Psoas muscle (tissue), 8 donors: ENCODE measurements around the gene SPTSSA. TPM values are rescaled to one million over a fixed set of nuclear protein-coding genes. Genes with fewer than 3 reads are reported as not detected.
"Not testable (repeated sequence)": the region's sequence is repeated elsewhere in the genome, so short reads cannot be mapped to it uniquely, and the experiment has no call there.

Source experiments
- ATAC-seq, 4 donors: fragments of 200-7000 bp; cut with Tn5 transposase; one replicate each; pipeline ENCODE4 v1.9.1; 2020; ENCODE audit warnings: moderate library complexity in 3 of 4, mild to moderate bottlenecking in 2 of 4
- DNase-seq, 2 donors: peaks; one replicate each; pipeline ENCODE4 v3.0.0-alpha.2; 2020
- H3K27ac ChIP-seq: fragments of 200-600 bp; one replicate; pipeline ENCODE4 v1.8.0; 2022
- H3K27me3 ChIP-seq, 3 donors: fragments of 200-600 bp in 1 of 3; one replicate each; pipeline versions ENCODE4 v1.6.1 to v1.8.0; 2013 to 2022; ENCODE audit warnings: low read length in 2 of 3, mild to moderate bottlenecking in 2 of 3, moderate library complexity in 1 of 3; ENCODE audit not compliant: insufficient read depth in 3 of 3
- H3K36me3 ChIP-seq, 2 donors: fragments of 200-600 bp in 1 of 2; one replicate each; pipeline versions ENCODE4 v1.6.1 to v1.8.0; 2013 to 2022; ENCODE audit warnings: low read depth in 1 of 2, mild to moderate bottlenecking in 1 of 2, moderate library complexity in 1 of 2; ENCODE audit not compliant: insufficient read depth in 1 of 2
- H3K4me1 ChIP-seq: fragments of 200-600 bp; one replicate; pipeline ENCODE4 v1.8.0; 2022
- H3K4me3 ChIP-seq: fragments of 200-600 bp; one replicate; pipeline ENCODE4 v1.8.0; 2022; ENCODE audit warnings: mild to moderate bottlenecking
- H3K9me3 ChIP-seq: fragments of 200-600 bp; one replicate; pipeline ENCODE4 v1.8.0; 2022
- CTCF ChIP-seq: fragments of 200-600 bp; IDR thresholded peaks from one replicate; pipeline ENCODE4 v1.8.0; 2022; ENCODE audit warnings: antibody characterized with exemption
- WGBS, 3 donors: extraction: QIAGEN DNeasy Blood & Tissue Kit; methylation state at CpG; one replicate each; pipeline versions ENCODE4 v1.1.6 to v1.1.7; 2013; 5-methylcytosine and 5-hydroxymethylcytosine counted together
- intact Hi-C, 2 donors: fragments of 100-400 bp; cut with DNase I; formaldehyde crosslinking; loops; one replicate each; pipeline versions ENCODE4 v1.11.0 to v1.14.2; 2022
- long read RNA-seq, 2 donors: library from polyadenylated mRNA; unstranded; transcript quantifications; one replicate each; pipeline ENCODE4 v2.0.0, GENCODE V29; 2021
- polyA plus RNA-seq, 3 donors: library from polyadenylated mRNA; stranded (reverse); fragments of 200-250 nt; gene quantifications; one replicate each; pipeline ENCODE4 v1.2.3, GENCODE V29; 2013
- total RNA-seq, 4 donors: library from RNA; stranded (reverse); fragmentation: NEBNext Ultra II Directional in 2 of 4; extraction: Animal tissue kit (Norgen Biotek cat#: 25700) in 2 of 4; gene quantifications; one replicate each; pipeline versions ENCODE4 v1.2.1 to v1.2.4, GENCODE V29; 2021 to 2023
- donor health status: healthy with polysubstance abuse.
- donor health status: DM: no; HTN: no; CAD: no; lungs with moderate emphysema.
- donor health status: Bipolar disorder and iron deficiency.
- donor health status: healthy.
- donor health status: DM: yes; HTN: yes; CAD: no.
- donor health status: DM: no; HTN: no; CAD: no.
- donor health status: DM: no; HTN: no; CAD: no.
- donor health status: DM: yes; HTN: yes; CAD: no.

Gene SPTSSA
- total RNA-seq (10 to 100 TPM in 3 of 4 donors, 1 to 10 TPM in 1; 9.0 to 25.2 (median 18.9) TPM), polyA plus RNA-seq (10 to 100 TPM; 25.4 to 32.9 (median 28.5) TPM)
- long read RNA-seq, donor 1, result 0 reads
- long read RNA-seq, donor 2, partial matches to known transcripts, result 0 of 2 reads
- long read RNA-seq, donor 2, other reads (novel, unspliced or antisense), result 2 of 2 reads

- no peak for TF ChIP-seq CTCF
- Histone ChIP-seq H3K27me3 (no peaks in the 10 kb centered on the region), H3K4me1 (peaks cover 18% of the 10 kb centered on the region), H3K4me3 (peak within 1 kb of the TSS; percentile 80), H3K9me3 (no peaks in the 10 kb centered on the region), H3K36me3 (no peaks in the 10 kb centered on the region), H3K27ac (peak within 1 kb of the TSS; percentile 93)
- 1% methylated on average over 59 to 82 of the region's 82 CpGs for WGBS, 3 donors
- DNase-seq, result peak; percentile 95 to 96
- ATAC-seq, result peak; percentile 94 to 97 (median 96)
- intact Hi-C loops, result loop anchor here (5.0 kb wide), 1 partner anchor 75 kb away; the partner anchor contains the start of gene EAPP (in 2 of the 2)
Measured at GRCh38 chr14:34462132-34462893, at the start of gene SPTSSA. Gene SPTSSA, minus strand, starts transcription at chr14:34462240. Its CDS starts 33 bp downstream, at chr14:34462207.

- Histone ChIP-seq H3K36me3 (no peaks in the 10 kb centered on the region), H3K4me3 (no peak overlapping the region), H3K27ac (no peak overlapping the region), H3K27me3 (no peaks in the 10 kb centered on the region), H3K4me1 (no peaks in the 10 kb centered on the region), H3K9me3 (no peaks in the 10 kb centered on the region)
- ATAC-seq, result no peak
- no peak for TF ChIP-seq CTCF
- no peak for DNase-seq
- 93 to 95% (median 94%) methylated on average over 11 of the region's 11 CpGs for WGBS, 3 donors
- intact Hi-C loops, result no loop called here
Measured at GRCh38 chr14:34507884-34508283, 45.8 kb upstream of the SPTSSA start.

- no peak for DNase-seq
Measured at GRCh38 chr14:34507459-34507858, 45.4 kb upstream of the SPTSSA start.

GRCh38 chr14:34505124-34505491, 43.1 kb upstream of the SPTSSA start:
- H3K9me3 ChIP-seq, H3K27ac ChIP-seq, ATAC-seq, H3K36me3 ChIP-seq, H3K4me1 ChIP-seq, DNase-seq, H3K4me3 ChIP-seq, intact Hi-C loops, H3K27me3 ChIP-seq: not testable (repeated sequence)
- WGBS, 3 donors, result 81 to 96% (median 87%) methylated on average over 5 of the region's 5 CpGs

More at GRCh38 chr14:34507459-34507858, 45.4 kb upstream of the SPTSSA start:
- 81 to 84% (median 84%) methylated on average over 9 of the region's 9 CpGs for WGBS, 3 donors
- Histone ChIP-seq H3K4me3 (no peak overlapping the region), H3K9me3 (no peaks in the 10 kb centered on the region), H3K27me3 (no peaks in the 10 kb centered on the region), H3K36me3 (no peaks in the 10 kb centered on the region), H3K4me1 (no peaks in the 10 kb centered on the region), H3K27ac (no peak overlapping the region)
- no peak for TF ChIP-seq CTCF
- intact Hi-C loops, result no loop called here
- no peak for ATAC-seq

GRCh38 chr14:34504027-34504426, 42.0 kb upstream of the SPTSSA start:
- intact Hi-C loops, DNase-seq, ATAC-seq, H3K27ac ChIP-seq, H3K27me3 ChIP-seq, H3K36me3 ChIP-seq, H3K4me1 ChIP-seq, H3K4me3 ChIP-seq, H3K9me3 ChIP-seq: not testable (repeated sequence)
- 72 to 98% (median 81%) methylated on average over 9 of the region's 9 CpGs for WGBS, 3 donors
